Measurements from ENCODE around the gene C11orf54. TPM values are rescaled to one million over a fixed set of nuclear protein-coding genes. Genes with fewer than 3 reads are reported as not detected.
A peak's percentile ranks its signal among the peaks of the same experiment; 100 is the strongest.

C11orf54 gene
- total RNA-seq (10 to 100 TPM; 28.7 to 68.2 (median 38.6) TPM), polyA plus RNA-seq (10 to 100 TPM; 15.2 to 31.9 (median 19.1) TPM)
- long read RNA-seq, donor 1, transcript C11orf54-202 (9 exons, 1,733 nt), result major isoform, 5 of 6 reads
- long read RNA-seq, donor 1, partial matches to known transcripts, result 0 of 6 reads
- long read RNA-seq, donor 1, other reads (novel, unspliced or antisense), result 0 of 6 reads
- long read RNA-seq, donor 2, transcript C11orf54-202 (9 exons, 1,733 nt), result major isoform, 7 of 10 reads
- long read RNA-seq, donor 2, partial matches to known transcripts, result 0 of 10 reads
- long read RNA-seq, donor 2, other reads (novel, unspliced or antisense), result 0 of 10 reads
- long read RNA-seq, donor 3, transcript C11orf54-202 (9 exons, 1,733 nt), result major isoform, 9 of 12 reads
- long read RNA-seq, donor 3, partial matches to known transcripts, result 0 of 12 reads
- long read RNA-seq, donor 3, other reads (novel, unspliced or antisense), result 0 of 12 reads
- long read RNA-seq, donor 4, transcript C11orf54-202 (9 exons, 1,733 nt), result major isoform, 15 of 32 reads
- long read RNA-seq, donor 4, partial matches to known transcripts, result 9 of 32 reads
- long read RNA-seq, donor 4, other reads (novel, unspliced or antisense), result 3 of 32 reads
- long read RNA-seq, donor 5, transcript C11orf54-202 (9 exons, 1,733 nt), result major isoform, 30 of 54 reads
- long read RNA-seq, donor 5, transcript C11orf54-201 (9 exons, 2,522 nt), result minor isoform, 7 of 54 reads
- long read RNA-seq, donor 5, partial matches to known transcripts, result 2 of 54 reads
- long read RNA-seq, donor 5, other reads (novel, unspliced or antisense), result 11 of 54 reads
- long read RNA-seq, donor 6, full-length matches to known transcripts, result 19 of 28 reads
- long read RNA-seq, donor 6, partial matches to known transcripts, result 6 of 28 reads
- long read RNA-seq, donor 6, other reads (novel, unspliced or antisense), result 3 of 28 reads
- long read RNA-seq, donor 7, partial matches to known transcripts, result 0 of 3 reads
- long read RNA-seq, donor 7, other reads (novel, unspliced or antisense), result 0 of 3 reads
- long read RNA-seq, donor 8, transcript C11orf54-202 (9 exons, 1,733 nt), result major isoform, 24 of 35 reads
- long read RNA-seq, donor 8, partial matches to known transcripts, result 6 of 35 reads
- long read RNA-seq, donor 8, other reads (novel, unspliced or antisense), result 0 of 35 reads
- long read RNA-seq, donor 9, full-length matches to known transcripts, result 19 of 19 reads
- long read RNA-seq, donor 9, partial matches to known transcripts, result 0 of 19 reads
- long read RNA-seq, donor 9, other reads (novel, unspliced or antisense), result 0 of 19 reads
- long read RNA-seq, donor 10, partial matches to known transcripts, result 0 of 5 reads
- long read RNA-seq, donor 10, other reads (novel, unspliced or antisense), result 0 of 5 reads

GRCh38 chr11:93741094-93741881, at the start of gene C11orf54, which contains the start of gene TAF1D:
Gene C11orf54 (plus strand): TSS chr11:93741672. CDS start chr11:93747394, 5,722 bp downstream.
Gene TAF1D (minus strand): TSS chr11:93741495. CDS start chr11:93739304, 2,191 bp downstream.
- Histone ChIP-seq H3K4me3 (peak within 1 kb of the TSS; percentile 19 to 69 (median 60)), H3K27ac (peak within 1 kb of the TSS; percentile 87 to 96 (median 92)), H3K9me3 (replicated peaks in 1 of 3) (no peaks in the 10 kb centered on the region), H3K36me3 (replicated peaks in 1 of 2) (peaks cover 0 to 30% of the 10 kb centered on the region in 2 donors), H3K4me1 (replicated peaks in 1 of 2) (peaks cover 9 to 52% of the 10 kb centered on the region in 2 donors), H3K27me3 (no peaks in the 10 kb centered on the region)
- DNase-seq, result peak; percentile 98 to 99 (median 98)
- 0 to 1% (median 0%) methylated on average over 18 to 65 of the region's 65 CpGs for WGBS, 4 donors
- peak; percentile 87 for TF ChIP-seq POLR2A (IDR thresholded peaks at IDR 0.05)
- peak in 3 of 6 experiments; percentile 18 to 39 (median 29) for TF ChIP-seq CTCF (IDR thresholded peaks at IDR 0.05)
- intact Hi-C loops (cut with DNase I), result loop anchor here in 1 of 2 donors (5.0 kb wide), 1 partner anchor 41 kb away; the partner anchor contains the start of gene MED17

- H3K27ac ChIP-seq, result no peak overlapping the region
- no peak for DNase-seq
- no peaks in the 10 kb centered on the region for H3K9me3 ChIP-seq (replicated peaks in 1 of 3)
- 90 to 98% (median 97%) methylated on average over 2 of the region's 2 CpGs for WGBS, 4 donors
- peaks cover 0 to 49% of the 10 kb centered on the region in 2 donors for H3K36me3 ChIP-seq (replicated peaks in 1 of 2)
- no peaks in the 10 kb centered on the region for H3K27me3 ChIP-seq
- intact Hi-C loops (cut with DNase I), result no loop called here
- TF ChIP-seq CTCF (IDR thresholded peaks at IDR 0.05) (no peak), POLR2A (IDR thresholded peaks at IDR 0.05) (no peak)
- no peaks in the 10 kb centered on the region for H3K4me1 ChIP-seq (replicated peaks in 1 of 2)
- no peak overlapping the region for H3K4me3 ChIP-seq
Measured at GRCh38 chr11:93694109-93694508, 47.4 kb upstream of the C11orf54 start.

GRCh38 chr11:93694557-93694956, 46.9 kb upstream of the C11orf54 start:
- no peaks in the 10 kb centered on the region for H3K9me3 ChIP-seq (replicated peaks in 1 of 3)
- H3K4me3 ChIP-seq, result no peak overlapping the region
- DNase-seq, result no peak
- no peaks in the 10 kb centered on the region for H3K27me3 ChIP-seq
- no peak overlapping the region for H3K27ac ChIP-seq
- TF ChIP-seq CTCF (IDR thresholded peaks at IDR 0.05) (no peak), POLR2A (IDR thresholded peaks at IDR 0.05) (no peak)
- H3K4me1 ChIP-seq (replicated peaks in 1 of 2), result no peaks in the 10 kb centered on the region
- peaks cover 0 to 47% of the 10 kb centered on the region in 2 donors for H3K36me3 ChIP-seq (replicated peaks in 1 of 2)
- intact Hi-C loops (cut with DNase I), result no loop called here

Data from adrenal gland (tissue), 19 donors.